GM19240 (cell line): ENCODE results near the gene SNX15.
"Not testable (repeated sequence)": the region's sequence is repeated elsewhere in the genome, so short reads cannot be mapped to it uniquely, and the experiment has no call there.

Experiments used
- DNase-seq: peaks from one replicate; pipeline ENCODE4 v3.0.0; 2011; ENCODE audit warnings: low spot score; ENCODE audit not compliant: insufficient read length

Gene SNX15

GRCh38 chr11:65014726-65015227, 12.5 kb upstream of the SNX15 start:
- no peak for DNase-seq

GRCh38 chr11:65016705-65017104, 10.5 kb upstream of the SNX15 start:
- no peak for DNase-seq

- DNase-seq: no peak
These were observed 9.3 kb upstream of the SNX15 start for GRCh38 chr11:65017937-65018336.

GRCh38 chr11:65019824-65020223, 7.4 kb upstream of the SNX15 start:
- DNase-seq: no peak

- no peak for DNase-seq
These were observed 6.2 kb upstream of the SNX15 start for GRCh38 chr11:65021003-65021402.

GRCh38 chr11:65021509-65021908, 5.7 kb upstream of the SNX15 start:
- no peak for DNase-seq

GRCh38 chr11:65023502-65023901, 3.7 kb upstream of the SNX15 start:
- not testable (repeated sequence) for DNase-seq

- no peak for DNase-seq
These were observed 429 bp upstream of the SNX15 start for GRCh38 chr11:65026810-65027209.

GRCh38 chr11:65032216-65032615, 5.0 kb downstream of the SNX15 start:
- no peak for DNase-seq

GRCh38 chr11:65034423-65034822, 7.2 kb downstream of the SNX15 start:
- DNase-seq: no peak

- DNase-seq: no peak
These were observed 8.3 kb downstream of the SNX15 start for GRCh38 chr11:65035579-65035978.

- no peak for DNase-seq
These were observed 9.7 kb downstream of the SNX15 start for GRCh38 chr11:65036931-65037330.

GRCh38 chr11:65040520-65040846, 13.2 kb downstream of the SNX15 start:
- no peak for DNase-seq

GRCh38 chr11:65040847-65041622, 13.8 kb downstream of the SNX15 start, which contains the start of gene SAC3D1:
Gene SAC3D1, plus strand, starts transcription at chr11:65041210. Its CDS starts 83 bp downstream, at chr11:65041293.
- DNase-seq: peak; percentile 98

GRCh38 chr11:65042891-65043290, 15.7 kb downstream of the SNX15 start:
- no peak for DNase-seq

- no peak for DNase-seq
These were observed 16.8 kb downstream of the SNX15 start for GRCh38 chr11:65043881-65044501.

GRCh38 chr11:65045061-65045460, 17.8 kb downstream of the SNX15 start:
- DNase-seq: no peak

- DNase-seq: no peak
These were observed 18.5 kb downstream of the SNX15 start for GRCh38 chr11:65045728-65046127.

- no peak for DNase-seq
These were observed 20.6 kb downstream of the SNX15 start for GRCh38 chr11:65047581-65048422.

GRCh38 chr11:65051398-65051858, 24.2 kb downstream of the SNX15 start:
- DNase-seq: no peak

- DNase-seq: no peak
These were observed 26.7 kb downstream of the SNX15 start for GRCh38 chr11:65053827-65054508.
